PC-3 (cell line): Measurements from ENCODE around the gene CASK. TPM values are rescaled to one million over a fixed set of nuclear protein-coding genes. Genes with fewer than 3 reads are reported as not detected.

ENCODE experiments used
- ATAC-seq: fragments of 200-7000 bp; cut with Tn5 transposase; 2 replicates; pipeline ENCODE4 v1.9.1; 2020; ENCODE audit warnings: mild to moderate bottlenecking, moderate library complexity
- BruUV-seq: library from RNA; stranded (reverse); fragments of 400-500 nt; replicated peaks from 2 replicates; lab custom pipeline; 2021; lab: Mats Ljungman, UMichigan
- CTCF ChIA-PET: fragments of 300-600 bp; sonication (Branson Sonifier 250); formaldehyde crosslinking; loops from one replicate; lab custom pipeline; 2022; ENCODE audit warnings: antibody characterized with exemption; lab: Charles Lee
- POLR2A ChIA-PET: fragments of 300-600 bp; sonication (Branson Sonifier 250); formaldehyde crosslinking; loops from one replicate; lab custom pipeline; 2022; ENCODE audit warnings: antibody characterized with exemption; ENCODE audit not compliant: unreplicated experiment; lab: Charles Lee
- DNase-seq: peaks from one replicate; pipeline ENCODE4 v3.0.0-alpha.2; 2015
- H2AFZ ChIP-seq: fragments of 300-600 bp; sonication (generic); 2 replicates; pipeline ENCODE4 v1.6.0; 2016; ENCODE audit warnings: antibody characterized with exemption, low read length
- H3F3A ChIP-seq: fragments of 300-600 bp; sonication (generic); one replicate; pipeline ENCODE4 v1.6.0; 2017; ENCODE audit warnings: antibody characterized with exemption, low read length, control low read depth, mild to moderate bottlenecking; ENCODE audit not compliant: unreplicated experiment
- H3K27ac ChIP-seq: fragments of 300-600 bp; sonication (generic); 2 replicates; pipeline ENCODE4 v1.5.1; 2016; ENCODE audit warnings: mild to moderate bottlenecking, low read length
- H3K27me3 ChIP-seq: fragments of 300-600 bp; sonication (generic); 2 replicates; pipeline ENCODE4 v1.6.1; 2016; ENCODE audit warnings: low read length, mixed read lengths
- H3K36me3 ChIP-seq: fragments of 300-600 bp; sonication (generic); 2 replicates; pipeline ENCODE4 v1.6.1; 2016; ENCODE audit warnings: low read depth, mixed run types, low read length, mixed read lengths
- H3K4me1 ChIP-seq: fragments of 300-600 bp; sonication (generic); 2 replicates; pipeline ENCODE4 v1.5.1; 2016; ENCODE audit warnings: low read length; ENCODE audit not compliant: insufficient read depth
- H3K4me2 ChIP-seq: fragments of 300-600 bp; sonication (generic); 2 replicates; pipeline ENCODE4 v1.6.0; 2016; ENCODE audit warnings: low read length
- H3K4me3 ChIP-seq: fragments of 300-600 bp; sonication (generic); 2 replicates; pipeline ENCODE4 v1.5.1; 2016; ENCODE audit warnings: mild to moderate bottlenecking, low read length, mixed read lengths
- H3K79me2 ChIP-seq: fragments of 300-600 bp; sonication (generic); 2 replicates; pipeline ENCODE4 v1.6.1; 2017; ENCODE audit warnings: low read length, mixed read lengths
- H3K9ac ChIP-seq: fragments of 300-600 bp; sonication (generic); 2 replicates; pipeline ENCODE4 v1.6.0; 2016; ENCODE audit warnings: mild to moderate bottlenecking, low read length
- H3K9me2 ChIP-seq: fragments of 300-600 bp; sonication (generic); replicated peaks from 2 replicates; pipeline ENCODE4 v1.6.1; 2016; ENCODE audit warnings: mixed run types, low read length, mixed read lengths
- H3K9me3 ChIP-seq: fragments of 300-600 bp; sonication (generic); 2 replicates; pipeline ENCODE4 v1.6.1; 2016; ENCODE audit warnings: low read length, mixed read lengths
- H4K20me1 ChIP-seq: fragments of 300-600 bp; sonication (generic); 2 replicates; pipeline ENCODE4 v1.6.1; 2016; ENCODE audit warnings: low read length, mixed read lengths
- CTCF ChIP-seq: fragments of 300-600 bp; sonication (generic); conservative IDR thresholded peaks from 2 replicates; pipeline ENCODE4 v1.5.1; 2017; ENCODE audit warnings: antibody characterized with exemption, low read depth, mild to moderate bottlenecking, low read length
- EZH2 ChIP-seq: fragments of 300-600 bp; sonication (generic); IDR thresholded peaks from one replicate; pipeline ENCODE4 v1.6.1; 2017; ENCODE audit warnings: antibody characterized with exemption, mild to moderate bottlenecking, low read length; ENCODE audit not compliant: unreplicated experiment
- EZH2phosphoT487 ChIP-seq: fragments of 300-600 bp; sonication (generic); IDR thresholded peaks from 2 replicates; pipeline ENCODE4 v1.6.1; 2018; ENCODE audit warnings: mild to moderate bottlenecking, antibody characterized with exemption, low read length, borderline replicate concordance
- intact Hi-C: fragments of 100-400 bp; cut with micrococcal nuclease; formaldehyde crosslinking; loops from 2 replicates; pipeline ENCODE4 v1.9.0; 2023
- total RNA-seq: library from RNA; depleted of rRNA; stranded (reverse); fragments of >200 nt; gene quantifications from 2 replicates; pipeline ENCODE4 v1.2.3, GENCODE V29; 2014

CASK gene
- total RNA-seq, 1 experiment from 2014 or later = 21.4 TPM

GRCh38 chrX:41475191-41475590 lies 448.2 kb downstream of the CASK start:
- no TSS peak for BruUV-seq
- Histone ChIP-seq H3K27ac (no peak overlapping the region), H3K4me3 (no peak overlapping the region), H3K9ac (no peak overlapping the region), H3F3A (no peaks in the 10 kb centered on the region), H3K9me3 (no peaks in the 10 kb centered on the region), H3K36me3 (no peaks in the 10 kb centered on the region), H4K20me1 (no peaks in the 10 kb centered on the region), H3K27me3 (no peaks in the 10 kb centered on the region), H3K4me1 (no peaks in the 10 kb centered on the region), H3K79me2 (no peaks in the 10 kb centered on the region), H2AFZ (no peak overlapping the region), H3K4me2 (no peak overlapping the region), H3K9me2 (no peaks in the 10 kb centered on the region)
- POLR2A ChIA-PET = no interaction called here
- CTCF ChIA-PET = no interaction called here
- DNase-seq (no peak), ATAC-seq (no peak)
- no peak for TF ChIP-seq EZH2
- TF ChIP-seq CTCF = no peak
- TF ChIP-seq EZH2phosphoT487 = no peak
- intact Hi-C loops = no loop called here

- H3K36me3 ChIP-seq = no peaks in the 10 kb centered on the region
- TF ChIP-seq CTCF = no peak
- no peak for TF ChIP-seq EZH2
- TF ChIP-seq EZH2phosphoT487 = no peak
- CTCF ChIA-PET = no interaction called here
Observed at GRCh38 chrX:41474726-41475100, 448.6 kb downstream of the CASK start.

GRCh38 chrX:41473936-41474725 lies 449.2 kb downstream of the CASK start:
- Histone ChIP-seq H3K4me3 (no peak overlapping the region), H3K4me2 (no peak overlapping the region), H3K36me3 (no peaks in the 10 kb centered on the region), H3K27ac (no peak overlapping the region), H3K27me3 (no peaks in the 10 kb centered on the region), H3F3A (no peaks in the 10 kb centered on the region), H3K79me2 (no peaks in the 10 kb centered on the region), H4K20me1 (no peaks in the 10 kb centered on the region), H3K9me2 (no peaks in the 10 kb centered on the region), H2AFZ (no peak overlapping the region), H3K4me1 (peaks cover under 1% of the 10 kb centered on the region; the same call in 1 of the 2 replicates), H3K9ac (no peak overlapping the region), H3K9me3 (no peaks in the 10 kb centered on the region)
- intact Hi-C loops = no loop called here
- TF ChIP-seq EZH2 (no peak), EZH2phosphoT487 (no peak), CTCF (no peak)
- BruUV-seq = no TSS peak
- ATAC-seq (no peak), DNase-seq (no peak)
- ChIA-PET CTCF (no interaction called here), POLR2A (no interaction called here)

More at GRCh38 chrX:41474726-41475100, 448.6 kb downstream of the CASK start:
- POLR2A ChIA-PET = no interaction called here
- no peak for DNase-seq
- H3K27ac ChIP-seq = no peak overlapping the region
- no peaks in the 10 kb centered on the region for H3F3A ChIP-seq
- H3K9ac ChIP-seq = no peak overlapping the region
- BruUV-seq = no TSS peak
- H3K9me2 ChIP-seq = no peaks in the 10 kb centered on the region
- H3K79me2 ChIP-seq = no peaks in the 10 kb centered on the region
- no peaks in the 10 kb centered on the region for H3K27me3 ChIP-seq
- no peak overlapping the region for H2AFZ ChIP-seq
- intact Hi-C loops = no loop called here
- no peak for ATAC-seq
- H4K20me1 ChIP-seq = no peaks in the 10 kb centered on the region
- no peak overlapping the region for H3K4me2 ChIP-seq
- no peaks in the 10 kb centered on the region for H3K9me3 ChIP-seq
- no peaks in the 10 kb centered on the region for H3K4me1 ChIP-seq
- H3K4me3 ChIP-seq = no peak overlapping the region
